H9 (cell line): ENCODE measurements around the gene TBC1D20. TPM values are rescaled to one million over a fixed set of nuclear protein-coding genes. Genes with fewer than 3 reads are reported as not detected.

ENCODE experiments used
- DNase-seq: peaks from one replicate; pipeline ENCODE4 v3.0.0-alpha.2; 2017
- H2AFZ ChIP-seq: one replicate; pipeline ENCODE4 v1.6.1; 2013; ENCODE audit warnings: mild to moderate bottlenecking, low read length, control low read depth, moderate library complexity
- H2AK5ac ChIP-seq: 2 replicates; pipeline ENCODE4 v1.6.1; 2013; ENCODE audit warnings: low read length, control low read depth, mixed read lengths; ENCODE audit not compliant: insufficient read length
- H2BK120ac ChIP-seq: one replicate; pipeline ENCODE4 v1.6.1; 2013; ENCODE audit warnings: low read depth, mild to moderate bottlenecking, low read length, control low read depth, inconsistent platforms; ENCODE audit not compliant: poor library complexity, severe bottlenecking
- H2BK12ac ChIP-seq: 2 replicates; pipeline ENCODE4 v1.6.1; 2013; ENCODE audit warnings: low read length, control low read depth, mixed read lengths, low read depth; ENCODE audit not compliant: insufficient read length
- H2BK15ac ChIP-seq: 2 replicates; pipeline ENCODE4 v1.6.1; 2013; ENCODE audit warnings: low read depth, low read length, control low read depth
- H2BK20ac ChIP-seq: one replicate; pipeline ENCODE4 v1.6.1; 2013; ENCODE audit warnings: low read depth, mild to moderate bottlenecking, low read length, control low read depth, inconsistent platforms; ENCODE audit not compliant: poor library complexity, severe bottlenecking
- H2BK5ac ChIP-seq: 2 replicates; pipeline ENCODE4 v1.6.1; 2013; ENCODE audit warnings: low read length, control low read depth, mixed read lengths; ENCODE audit not compliant: insufficient read length
- H3K14ac ChIP-seq: 2 replicates; pipeline ENCODE4 v1.6.1; 2013; ENCODE audit warnings: low read length, control low read depth; ENCODE audit not compliant: insufficient read depth
- H3K18ac ChIP-seq: 2 replicates; pipeline ENCODE4 v1.6.1; 2013; ENCODE audit warnings: low read depth, mild to moderate bottlenecking, mixed read lengths, low read length, control low read depth; ENCODE audit not compliant: insufficient read length
- H3K23ac ChIP-seq: 2 replicates; pipeline ENCODE4 v1.6.1; 2013; ENCODE audit warnings: low read length, control low read depth, mixed read lengths, low read depth; ENCODE audit not compliant: insufficient read length
- H3K23me2 ChIP-seq: 2 replicates; pipeline ENCODE4 v1.6.1; 2013; ENCODE audit warnings: low read depth, mild to moderate bottlenecking, mixed read lengths, low read length, control low read depth; ENCODE audit not compliant: insufficient read length, poor library complexity, severe bottlenecking
- H3K27ac ChIP-seq: 2 replicates; pipeline ENCODE4 v1.5.1; 2013; ENCODE audit warnings: low read length, control low read depth, mixed read lengths, low read depth; ENCODE audit not compliant: insufficient read length
- H3K27me3 ChIP-seq: 2 replicates; pipeline ENCODE4 v1.6.1; 2013; ENCODE audit warnings: low read length, control low read depth, inconsistent platforms; ENCODE audit not compliant: insufficient read depth
- H3K4ac ChIP-seq: 2 replicates; pipeline ENCODE4 v1.6.1; 2013; ENCODE audit warnings: low read depth, mild to moderate bottlenecking, control low read depth, inconsistent platforms, low read length, moderate library complexity
- H3K4me1 ChIP-seq: 2 replicates; pipeline ENCODE4 v1.6.1; 2013; ENCODE audit warnings: low read length, control low read depth, inconsistent platforms; ENCODE audit not compliant: insufficient read depth
- H3K4me2 ChIP-seq: 2 replicates; pipeline ENCODE4 v1.6.1; 2013; ENCODE audit warnings: low read length, control low read depth, mixed read lengths; ENCODE audit not compliant: insufficient read length, insufficient read depth
- H3K56ac ChIP-seq: 2 replicates; pipeline ENCODE4 v1.6.1; 2013; ENCODE audit warnings: low read depth, mild to moderate bottlenecking, mixed read lengths, low read length, control low read depth; ENCODE audit not compliant: insufficient read length
- H3K79me1 ChIP-seq: 2 replicates; pipeline ENCODE4 v1.6.1; 2013; ENCODE audit warnings: low read depth, mild to moderate bottlenecking, moderate library complexity, low read length, control low read depth, inconsistent platforms; ENCODE audit not compliant: insufficient read depth, poor library complexity, severe bottlenecking
- H3K79me2 ChIP-seq: 2 replicates; pipeline ENCODE4 v1.6.1; 2013; ENCODE audit warnings: low read length, control low read depth, inconsistent platforms; ENCODE audit not compliant: insufficient read depth
- H3K9ac ChIP-seq: 2 replicates; pipeline ENCODE4 v1.6.1; 2013; ENCODE audit warnings: low read length, control low read depth, mixed read lengths; ENCODE audit not compliant: insufficient read length; ENCODE audit errors: extremely low read depth
- H3K9me3 ChIP-seq: one replicate; pipeline ENCODE4 v1.6.1; 2013; ENCODE audit warnings: low read depth, low read length, inconsistent platforms; ENCODE audit not compliant: control insufficient read depth
- H3T11ph ChIP-seq: one replicate; pipeline ENCODE4 v1.6.1; 2013; ENCODE audit warnings: mild to moderate bottlenecking, low read length, control low read depth, inconsistent platforms
- H4K20me1 ChIP-seq: one replicate; pipeline ENCODE4 v1.6.1; 2013; ENCODE audit not compliant: control insufficient read depth, insufficient read length, insufficient read depth
- H4K5ac ChIP-seq: 2 replicates; pipeline ENCODE4 v1.6.1; 2013; ENCODE audit warnings: low read depth, mild to moderate bottlenecking, mixed read lengths, low read length, control low read depth; ENCODE audit not compliant: insufficient read length
- H4K8ac ChIP-seq: replicated peaks from 2 replicates; pipeline ENCODE4 v1.6.1; 2013; ENCODE audit warnings: low read length, control low read depth, mixed read lengths, low read depth; ENCODE audit not compliant: insufficient read length
- H4K91ac ChIP-seq: 2 replicates; pipeline ENCODE4 v1.6.1; 2013; ENCODE audit warnings: low read depth, mild to moderate bottlenecking, moderate library complexity, mixed read lengths, low read length, control low read depth; ENCODE audit not compliant: insufficient read length
- H3K27ac Mint-ChIP-seq, 3 experiments: 2 replicates in 2 of 3; 3 replicates in 1 of 3; pipeline ENCODE4 v1.8.0; 2020 to 2021; ENCODE audit warnings: mixed read lengths in 3 of 3, mild to moderate bottlenecking in 1 of 3, moderate library complexity in 1 of 3
- H3K27me3 Mint-ChIP-seq: 2 replicates; pipeline ENCODE4 v1.8.0; 2021; ENCODE audit warnings: low read depth, mild to moderate bottlenecking, moderate library complexity, mixed read lengths
- H3K36me3 Mint-ChIP-seq, 3 experiments: 2 replicates in 2 of 3; 3 replicates in 1 of 3; pipeline ENCODE4 v1.8.0; 2020 to 2021; ENCODE audit warnings: low read depth in 3 of 3, mixed read lengths in 3 of 3; ENCODE audit not compliant: insufficient read depth in 1 of 3
- H3K4me1 Mint-ChIP-seq, 2 experiments: 2 replicates each; pipeline ENCODE4 v1.8.0; 2020; ENCODE audit warnings: mixed read lengths in 2 of 2
- H3K4me3 Mint-ChIP-seq, 2 experiments: 2 replicates in 1 of 2; 3 replicates in 1 of 2; pipeline ENCODE4 v1.8.0; 2020 to 2021; ENCODE audit warnings: mild to moderate bottlenecking in 2 of 2, mixed read lengths in 2 of 2, moderate library complexity in 1 of 2
- H3K9me3 Mint-ChIP-seq, 2 experiments: 2 replicates in 1 of 2; 3 replicates in 1 of 2; pipeline ENCODE4 v1.8.0; 2020; ENCODE audit warnings: mild to moderate bottlenecking in 2 of 2, mixed read lengths in 2 of 2, moderate library complexity in 1 of 2
- WGBS: extraction: QIAGEN DNeasy Blood & Tissue Kit; methylation state at CpG from one replicate; pipeline ENCODE4 v1.1.7; 2013; ENCODE audit warnings: missing lambda C conversion rate, low lambda C conversion rate, mixed read lengths; ENCODE audit not compliant: insufficient read length; ENCODE audit errors: extremely low coverage; 5-methylcytosine and 5-hydroxymethylcytosine counted together
- total RNA-seq: library from RNA; stranded (reverse); gene quantifications from 2 replicates; pipeline ENCODE4 v1.2.1, GENCODE V29; 2021
- TF ChIP-seq, protein P1 (sequence below): fragments of 200-600 bp; sonication (generic); conservative IDR thresholded peaks from 3 replicates; pipeline ENCODE4 v1.8.0; 2021; ENCODE audit warnings: antibody characterized with exemption, mild to moderate bottlenecking

The TBC1D20 gene
- total RNA-seq, 1 experiment from 2014 or later = 17.9 TPM

DNA sequence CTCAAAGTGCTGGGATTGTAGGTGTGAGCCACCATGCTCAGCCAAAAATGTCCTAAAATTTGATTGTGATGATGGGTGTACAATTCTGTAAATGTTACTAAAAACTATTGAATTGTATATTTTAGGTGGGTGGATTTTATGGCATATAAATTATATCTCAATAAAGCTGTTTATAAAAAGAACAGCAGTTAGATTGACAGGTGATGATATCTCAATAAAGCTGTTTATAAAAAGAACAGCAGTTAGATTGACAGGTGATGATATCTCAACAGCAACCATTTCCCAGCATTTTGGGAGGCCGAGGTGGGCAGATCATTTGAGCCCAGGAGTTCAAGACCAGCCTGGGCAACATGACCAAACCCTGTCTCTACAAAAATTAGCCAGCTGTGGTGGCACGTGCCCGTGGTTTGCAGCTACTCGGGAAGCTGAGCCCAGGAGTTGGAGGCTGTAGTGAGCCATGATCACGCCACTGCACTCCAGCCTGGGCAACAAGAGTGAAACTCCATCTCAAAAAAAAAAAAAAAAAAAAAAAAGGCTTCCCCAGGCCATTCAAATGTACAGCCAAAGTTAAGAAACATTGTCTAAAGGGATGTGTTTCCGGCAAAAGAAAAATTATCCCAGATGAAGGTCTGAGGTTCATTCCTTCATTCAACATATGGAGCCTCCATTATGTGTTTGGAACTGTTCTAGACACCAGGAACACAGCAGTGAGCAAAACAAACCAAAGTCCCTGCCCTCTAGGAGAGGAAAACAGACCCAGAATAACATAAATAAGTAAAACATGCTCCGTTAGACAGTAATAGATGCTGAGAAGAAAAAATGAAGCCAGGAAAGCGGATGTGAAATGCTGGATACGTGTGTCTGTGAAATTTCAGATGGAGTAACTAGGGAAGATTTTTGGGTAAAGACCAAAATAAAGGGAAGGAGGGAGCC, 55.9 kb downstream of the TBC1D20 start:
- no peak overlapping the region for H2BK12ac ChIP-seq
- no peak overlapping the region for H4K8ac ChIP-seq
- H3K23ac ChIP-seq = no peak overlapping the region
- H3K4me2 ChIP-seq = peak overlapping the region; percentile 51
- H3K79me2 ChIP-seq = peaks cover 5% of the 10 kb centered on the region; the same call in 1 of the 2 replicates
- H3T11ph ChIP-seq = no peak overlapping the region
- H3K79me1 ChIP-seq = no peaks in the 10 kb centered on the region
- no peak overlapping the region for H3K18ac ChIP-seq
- no peak for DNase-seq
- no peak overlapping the region for H4K91ac ChIP-seq
- H3K27me3 ChIP-seq = no peaks in the 10 kb centered on the region
- Mint-ChIP-seq H3K9me3 (peaks cover 7 to 10% of the 10 kb centered on the region in 2 experiments; a peak in 3 of 5 replicates), H3K4me1 (peaks cover 20 to 23% of the 10 kb centered on the region in 2 experiments), H3K4me3 (peak overlapping the region; percentile 81 to 90), H3K27me3 (no peaks in the 10 kb centered on the region; the same call in 1 of the 2 replicates), H3K36me3 (peaks cover 15 to 31% (median 19%) of the 10 kb centered on the region in 3 experiments), H3K27ac (peak overlapping the region; percentile 49 to 97 (median 96); a peak in 6 of 7 replicates)
- H2BK20ac ChIP-seq = no peak overlapping the region
- no peak overlapping the region for H3K56ac ChIP-seq
- TF ChIP-seq, protein P1, sequence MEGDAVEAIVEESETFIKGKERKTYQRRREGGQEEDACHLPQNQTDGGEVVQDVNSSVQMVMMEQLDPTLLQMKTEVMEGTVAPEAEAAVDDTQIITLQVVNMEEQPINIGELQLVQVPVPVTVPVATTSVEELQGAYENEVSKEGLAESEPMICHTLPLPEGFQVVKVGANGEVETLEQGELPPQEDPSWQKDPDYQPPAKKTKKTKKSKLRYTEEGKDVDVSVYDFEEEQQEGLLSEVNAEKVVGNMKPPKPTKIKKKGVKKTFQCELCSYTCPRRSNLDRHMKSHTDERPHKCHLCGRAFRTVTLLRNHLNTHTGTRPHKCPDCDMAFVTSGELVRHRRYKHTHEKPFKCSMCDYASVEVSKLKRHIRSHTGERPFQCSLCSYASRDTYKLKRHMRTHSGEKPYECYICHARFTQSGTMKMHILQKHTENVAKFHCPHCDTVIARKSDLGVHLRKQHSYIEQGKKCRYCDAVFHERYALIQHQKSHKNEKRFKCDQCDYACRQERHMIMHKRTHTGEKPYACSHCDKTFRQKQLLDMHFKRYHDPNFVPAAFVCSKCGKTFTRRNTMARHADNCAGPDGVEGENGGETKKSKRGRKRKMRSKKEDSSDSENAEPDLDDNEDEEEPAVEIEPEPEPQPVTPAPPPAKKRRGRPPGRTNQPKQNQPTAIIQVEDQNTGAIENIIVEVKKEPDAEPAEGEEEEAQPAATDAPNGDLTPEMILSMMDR = no peak
- no peak overlapping the region for H3K4ac ChIP-seq
- H3K23me2 ChIP-seq = no peaks in the 10 kb centered on the region
- no peak overlapping the region for H3K14ac ChIP-seq
- H3K9me3 ChIP-seq = no peaks in the 10 kb centered on the region
- H3K27ac ChIP-seq = no peak overlapping the region
- H2BK120ac ChIP-seq = no peak overlapping the region
- no peak overlapping the region for H2AK5ac ChIP-seq
- H2AFZ ChIP-seq = no peak overlapping the region
- no peak overlapping the region for H4K5ac ChIP-seq
- H2BK5ac ChIP-seq = no peak overlapping the region
- no CpG with 5 or more reads among the region's 9 CpGs for WGBS
- H3K9ac ChIP-seq = peak overlapping the region; percentile 1
- no peak overlapping the region for H2BK15ac ChIP-seq
- H3K4me1 ChIP-seq = 0 out of 2 replicates have a peak, but pooled peaks cover 2% of the 10 kb centered on the region
- no peaks in the 10 kb centered on the region for H4K20me1 ChIP-seq
